HepG2 (cell line): Measurements from ENCODE around the gene LGALS4.

Source experiments
- POLR2A ChIP-seq, 2 experiments: IDR thresholded peaks; 2 replicates each; pipeline ENCODE4 v1.6.1; 2011; ENCODE audit warnings: low read depth in 2 of 2, low read length in 2 of 2, mild to moderate bottlenecking in 1 of 2, moderate library complexity in 1 of 2; ENCODE audit not compliant: insufficient read depth in 1 of 2
- TBX2 ChIP-seq: sonication (generic); formaldehyde crosslinking; IDR thresholded peaks from 2 replicates; pipeline ENCODE4 v1.5.0; 2020; ENCODE audit warnings: missing genetic modification reagents, mild to moderate bottlenecking, borderline replicate concordance
- TCF7L2 ChIP-seq: IDR thresholded peaks from 2 replicates; pipeline ENCODE4 v1.6.1; 2011; ENCODE audit warnings: mild to moderate bottlenecking, low read depth, low read length, moderate library complexity

- TF ChIP-seq TCF7L2 (no peak), POLR2A (IDR thresholded peaks at IDR 0.05; ENCODE audit: insufficient read depth in 1 of 2, low read depth in 2 of 2, low read length in 2 of 2) (no peak), TBX2 (CRISPR knock-in tag) (no peak)
Measured at GRCh38 chr19:38769635-38770211, 43.0 kb downstream of the LGALS4 start.
